ENCODE measurements around the gene DHRS4L2.
A peak's percentile ranks its signal among the peaks of the same experiment; 100 is the strongest.
"Not testable (repeated sequence)": the region's sequence is repeated elsewhere in the genome, so short reads cannot be mapped to it uniquely, and the experiment has no call there.

The DHRS4L2 gene

GRCh38 chr14:23974041-23974440 lies 14.7 kb upstream of the DHRS4L2 start:
- not testable (repeated sequence) for FAIRE-seq

- peak; percentile 86 for FAIRE-seq
Measured at GRCh38 chr14:23977208-23977607, 11.5 kb upstream of the DHRS4L2 start.

- FAIRE-seq, result not testable (repeated sequence)
Measured at GRCh38 chr14:23981951-23982813, 6.5 kb upstream of the DHRS4L2 start.

GRCh38 chr14:23984891-23985602 lies 3.7 kb upstream of the DHRS4L2 start:
- no peak for FAIRE-seq

- FAIRE-seq, result not testable (repeated sequence)
Measured at GRCh38 chr14:23988223-23988606, 514 bp upstream of the DHRS4L2 start.

- FAIRE-seq, result not testable (repeated sequence)
Measured at GRCh38 chr14:23989734-23990445, 1.2 kb downstream of the DHRS4L2 start.

GRCh38 chr14:23990961-23991360 lies 2.2 kb downstream of the DHRS4L2 start:
- not testable (repeated sequence) for FAIRE-seq

- FAIRE-seq, result not testable (repeated sequence)
Measured at GRCh38 chr14:23993042-23993441, 4.3 kb downstream of the DHRS4L2 start.

- FAIRE-seq, result not testable (repeated sequence)
Measured at GRCh38 chr14:23996009-23996408, 7.3 kb downstream of the DHRS4L2 start.

- not testable (repeated sequence) for FAIRE-seq
Measured at GRCh38 chr14:23996825-23997224, 8.1 kb downstream of the DHRS4L2 start.

GRCh38 chr14:23999640-24000039 lies 10.9 kb downstream of the DHRS4L2 start:
- not testable (repeated sequence) for FAIRE-seq

GRCh38 chr14:24001078-24001477 lies 12.3 kb downstream of the DHRS4L2 start:
- FAIRE-seq, result not testable (repeated sequence)

- not testable (repeated sequence) for FAIRE-seq
Measured at GRCh38 chr14:24001679-24002078, 12.9 kb downstream of the DHRS4L2 start.

GRCh38 chr14:24006471-24006816 lies 17.7 kb downstream of the DHRS4L2 start:
- not testable (repeated sequence) for FAIRE-seq

- not testable (repeated sequence) for FAIRE-seq
Measured at GRCh38 chr14:24006817-24007652, 18.3 kb downstream of the DHRS4L2 start.

- FAIRE-seq, result no peak
Measured at GRCh38 chr14:24011051-24011450, 22.3 kb downstream of the DHRS4L2 start.

GRCh38 chr14:24012726-24013273 lies 24.1 kb downstream of the DHRS4L2 start:
- not testable (repeated sequence) for FAIRE-seq

- FAIRE-seq, result peak; percentile 47
Measured at GRCh38 chr14:24013654-24014514, 25.2 kb downstream of the DHRS4L2 start.

GRCh38 chr14:24015745-24016144 lies 27.0 kb downstream of the DHRS4L2 start:
- not testable (repeated sequence) for FAIRE-seq

- not testable (repeated sequence) for FAIRE-seq
Measured at GRCh38 chr14:24018978-24019377, 30.2 kb downstream of the DHRS4L2 start.

GRCh38 chr14:24019944-24020343 lies 31.2 kb downstream of the DHRS4L2 start:
- not testable (repeated sequence) for FAIRE-seq

All from islet of Langerhans (tissue), 1 donor.